PFSK-1 (cell line): Measurements from ENCODE around the gene BRD3OS.

ENCODE experiments used
- FOXP2 ChIP-seq: optimal IDR thresholded peaks from 2 replicates; pipeline ENCODE3; 2011; ENCODE audit warnings: borderline replicate concordance, control low read depth, inconsistent platforms; ENCODE audit not compliant: insufficient read depth; ENCODE audit errors: extremely low read length, extremely low read depth
- POLR2AphosphoS5 ChIP-seq: IDR thresholded peaks from 2 replicates; pipeline ENCODE4 v1.6.1; 2012; ENCODE audit warnings: low read depth, mild to moderate bottlenecking, control low read depth, low read length, moderate library complexity
- TAF1 ChIP-seq: IDR thresholded peaks from 2 replicates; pipeline ENCODE4 v1.6.1; 2012; ENCODE audit warnings: low read length, control low read depth, borderline replicate concordance; ENCODE audit not compliant: insufficient read depth

GRCh38 chr9:134028575-134029247, 3.4 kb downstream of the BRD3OS start:
- TF ChIP-seq TAF1 = no peak
- TF ChIP-seq POLR2AphosphoS5 = no peak
- TF ChIP-seq FOXP2 = no peak
